ENCODE data around the gene OR52B4. TPM values are rescaled to one million over a fixed set of nuclear protein-coding genes. Genes with fewer than 3 reads are reported as not detected.
"Not testable (repeated sequence)": the region's sequence is repeated elsewhere in the genome, so short reads cannot be mapped to it uniquely, and the experiment has no call there.

OR52B4 gene
- total RNA-seq, 1 donor from 2014 or later = not detected

DNA sequence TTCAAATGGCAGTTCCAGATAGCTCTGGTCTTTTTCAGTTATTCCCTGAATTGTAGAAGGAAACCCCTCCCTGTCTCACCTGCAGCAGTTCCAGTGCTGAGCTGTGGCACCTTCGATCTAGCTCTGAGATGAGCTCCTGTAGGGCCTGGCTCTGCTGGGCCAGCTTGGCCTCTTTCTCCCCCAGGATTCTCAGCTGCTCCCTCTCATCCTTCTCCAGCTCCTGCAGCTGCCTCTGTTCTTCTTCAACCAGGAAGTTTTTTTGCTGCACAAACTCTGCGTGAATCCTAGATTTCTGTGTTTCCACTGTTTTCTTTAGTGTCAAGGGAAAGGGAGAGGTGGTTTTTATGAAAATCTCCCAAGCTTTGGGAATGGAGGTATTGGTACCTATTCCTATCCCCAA, 20.0 kb upstream of the OR52B4 start:
- H3K27ac ChIP-seq = no peak overlapping the region
- H3K9me3 ChIP-seq = no peaks in the 10 kb centered on the region
- TF ChIP-seq, protein P1, sequence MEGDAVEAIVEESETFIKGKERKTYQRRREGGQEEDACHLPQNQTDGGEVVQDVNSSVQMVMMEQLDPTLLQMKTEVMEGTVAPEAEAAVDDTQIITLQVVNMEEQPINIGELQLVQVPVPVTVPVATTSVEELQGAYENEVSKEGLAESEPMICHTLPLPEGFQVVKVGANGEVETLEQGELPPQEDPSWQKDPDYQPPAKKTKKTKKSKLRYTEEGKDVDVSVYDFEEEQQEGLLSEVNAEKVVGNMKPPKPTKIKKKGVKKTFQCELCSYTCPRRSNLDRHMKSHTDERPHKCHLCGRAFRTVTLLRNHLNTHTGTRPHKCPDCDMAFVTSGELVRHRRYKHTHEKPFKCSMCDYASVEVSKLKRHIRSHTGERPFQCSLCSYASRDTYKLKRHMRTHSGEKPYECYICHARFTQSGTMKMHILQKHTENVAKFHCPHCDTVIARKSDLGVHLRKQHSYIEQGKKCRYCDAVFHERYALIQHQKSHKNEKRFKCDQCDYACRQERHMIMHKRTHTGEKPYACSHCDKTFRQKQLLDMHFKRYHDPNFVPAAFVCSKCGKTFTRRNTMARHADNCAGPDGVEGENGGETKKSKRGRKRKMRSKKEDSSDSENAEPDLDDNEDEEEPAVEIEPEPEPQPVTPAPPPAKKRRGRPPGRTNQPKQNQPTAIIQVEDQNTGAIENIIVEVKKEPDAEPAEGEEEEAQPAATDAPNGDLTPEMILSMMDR (IDR thresholded peaks at IDR 0.05) = no peak
- intact Hi-C loops (cut with DNase I) = no loop called here
- H3K4me3 ChIP-seq = no peak overlapping the region
- peaks cover 11% of the 10 kb centered on the region for H3K4me1 ChIP-seq
- no peak for ATAC-seq
- no peaks in the 10 kb centered on the region for H3K27me3 ChIP-seq (ENCODE audit: low read depth)
- H3K36me3 ChIP-seq = peaks cover 71% of the 10 kb centered on the region
- no peak for DNase-seq

DNA sequence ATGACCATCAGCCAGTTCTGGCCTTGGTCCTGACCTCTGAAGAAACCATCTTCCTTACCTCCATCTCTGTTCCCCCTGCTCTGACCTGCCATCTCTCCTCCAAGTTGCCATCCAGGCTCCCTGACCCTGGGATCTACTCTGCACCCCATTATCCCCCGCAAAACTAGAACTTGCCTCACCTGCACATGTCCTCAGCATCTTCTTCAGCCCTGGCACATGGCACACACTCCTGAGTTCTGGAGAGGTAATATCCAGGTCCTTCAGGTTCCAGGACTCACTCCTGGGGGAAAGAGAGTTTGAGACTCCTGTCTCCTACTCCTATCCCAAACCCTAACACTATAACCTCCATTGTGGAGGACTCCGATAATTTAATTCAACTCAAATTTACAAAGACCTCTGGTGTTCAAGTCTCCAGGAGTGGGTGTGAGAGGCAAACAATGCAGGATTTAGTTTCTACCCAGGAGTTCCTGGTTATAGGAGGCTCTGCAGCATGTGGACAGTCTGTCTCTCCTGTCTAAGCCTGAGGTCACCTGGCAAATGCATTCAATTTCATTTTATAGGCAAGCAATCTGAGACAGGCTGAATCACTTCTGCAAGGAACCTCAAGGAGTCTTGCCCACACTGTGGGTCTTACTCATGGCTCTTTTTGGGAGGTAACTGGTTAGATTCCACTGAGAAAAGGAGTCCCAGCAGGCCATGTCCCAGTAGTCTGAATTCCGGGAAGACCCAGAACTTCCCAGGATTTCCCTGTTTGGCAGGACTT, 18.0 kb upstream of the OR52B4 start:
- intact Hi-C loops (cut with DNase I) = no loop called here
- DNase-seq (no peak), ATAC-seq (no peak)
- Histone ChIP-seq H3K36me3 (peaks cover 71% of the 10 kb centered on the region), H3K4me3 (no peak overlapping the region), H3K27ac (no peak overlapping the region), H3K9me3 (no peaks in the 10 kb centered on the region), H3K27me3 (ENCODE audit: low read depth) (no peaks in the 10 kb centered on the region), H3K4me1 (no peaks in the 10 kb centered on the region)
- TF ChIP-seq, protein P1 (IDR thresholded peaks at IDR 0.05) = no peak

DNA sequence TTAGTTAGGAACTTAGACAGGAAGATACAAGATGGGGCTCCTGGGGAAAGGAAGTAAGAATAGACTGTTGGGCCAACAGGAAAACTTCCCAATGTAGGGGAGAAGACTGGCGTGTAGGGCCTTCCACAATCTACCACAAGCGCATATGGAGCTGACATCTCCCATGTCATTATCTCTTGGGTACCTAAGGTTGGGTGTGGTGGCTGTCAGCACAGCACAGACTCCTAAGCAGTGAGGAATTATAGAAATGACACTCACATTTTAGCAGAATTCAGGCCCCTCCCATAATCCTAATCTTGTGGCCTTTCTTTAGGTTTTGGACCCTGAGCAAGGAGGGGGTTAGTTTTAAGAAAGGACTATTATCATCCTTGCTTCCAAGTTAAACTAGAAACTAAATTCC, 13.7 kb upstream of the OR52B4 start:
- DNase-seq (no peak), ATAC-seq (no peak)
- intact Hi-C loops (cut with DNase I) = no loop called here
- Histone ChIP-seq H3K36me3 (peaks cover 35% of the 10 kb centered on the region), H3K9me3 (no peaks in the 10 kb centered on the region), H3K27me3 (ENCODE audit: low read depth) (no peaks in the 10 kb centered on the region), H3K4me3 (no peak overlapping the region), H3K27ac (no peak overlapping the region), H3K4me1 (no peaks in the 10 kb centered on the region)
- TF ChIP-seq, protein P1 (IDR thresholded peaks at IDR 0.05) = no peak

DNA sequence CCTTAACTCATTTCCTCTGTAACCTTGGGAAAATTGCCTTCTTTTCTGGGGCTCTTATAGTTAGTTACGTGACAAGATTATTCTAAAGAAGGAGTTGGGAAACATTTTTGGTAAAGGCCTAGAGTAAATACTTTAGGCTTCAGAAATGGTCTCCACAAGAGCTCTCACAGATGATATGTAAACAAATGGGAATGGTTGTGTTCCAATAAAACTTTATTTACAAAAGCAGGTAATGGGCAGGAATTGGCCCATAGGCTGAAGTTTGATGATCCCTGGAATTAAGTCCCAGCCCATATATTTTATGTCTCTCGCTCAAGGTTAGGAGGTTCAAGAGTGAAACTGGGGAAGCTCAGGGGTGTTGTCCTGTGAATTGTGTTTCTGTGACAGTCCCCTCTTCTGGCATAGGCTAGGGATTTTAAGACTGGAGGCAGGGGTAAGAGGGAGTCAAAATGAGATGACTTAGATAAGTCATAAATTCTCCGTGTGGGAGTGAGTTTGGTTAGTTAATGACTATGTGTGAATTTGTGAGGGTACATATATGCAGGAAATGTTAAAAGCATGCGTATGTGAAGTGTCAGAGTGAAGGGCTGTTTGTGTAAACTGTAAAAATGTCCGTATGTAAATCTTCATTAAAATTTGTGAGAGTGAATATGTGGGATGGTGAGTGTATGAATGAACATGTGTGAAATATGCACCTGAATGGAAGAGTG, 7.4 kb upstream of the OR52B4 start:
- Histone ChIP-seq H3K27ac (no peak overlapping the region), H3K36me3 (no peaks in the 10 kb centered on the region), H3K9me3 (no peaks in the 10 kb centered on the region), H3K27me3 (ENCODE audit: low read depth) (no peaks in the 10 kb centered on the region), H3K4me1 (no peaks in the 10 kb centered on the region), H3K4me3 (no peak overlapping the region)
- intact Hi-C loops (cut with DNase I) = no loop called here
- DNase-seq (no peak), ATAC-seq (no peak)
- TF ChIP-seq, protein P1 (IDR thresholded peaks at IDR 0.05) = no peak

DNA sequence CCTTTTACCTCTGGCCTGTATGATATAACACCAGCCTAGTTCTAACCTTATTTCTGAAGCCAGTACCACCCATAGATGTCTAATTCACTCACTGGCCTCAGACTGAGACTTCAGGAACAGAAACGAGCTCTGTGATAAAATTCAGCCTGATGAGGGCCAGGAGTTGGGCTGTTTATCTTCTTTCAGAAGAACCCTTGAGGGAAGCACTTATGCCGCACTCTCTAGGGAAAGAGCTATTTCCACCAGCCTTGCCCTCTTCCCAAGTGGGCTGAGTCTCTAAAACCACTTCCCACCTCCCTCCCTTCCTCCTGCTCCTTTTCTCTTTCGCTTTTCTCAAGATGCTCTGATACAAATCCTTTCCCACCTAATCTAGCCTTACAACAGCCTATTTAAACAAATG, 2.0 kb upstream of the OR52B4 start:
- Histone ChIP-seq H3K27ac (no peak overlapping the region), H3K4me1 (no peaks in the 10 kb centered on the region), H3K4me3 (no peak overlapping the region), H3K9me3 (no peaks in the 10 kb centered on the region), H3K36me3 (no peaks in the 10 kb centered on the region), H3K27me3 (ENCODE audit: low read depth) (no peaks in the 10 kb centered on the region)
- peak in 1 of 2 donors; percentile 19 for ATAC-seq
- DNase-seq = no peak
- intact Hi-C loops (cut with DNase I) = no loop called here
- TF ChIP-seq, protein P1 (IDR thresholded peaks at IDR 0.05) = no peak

DNA sequence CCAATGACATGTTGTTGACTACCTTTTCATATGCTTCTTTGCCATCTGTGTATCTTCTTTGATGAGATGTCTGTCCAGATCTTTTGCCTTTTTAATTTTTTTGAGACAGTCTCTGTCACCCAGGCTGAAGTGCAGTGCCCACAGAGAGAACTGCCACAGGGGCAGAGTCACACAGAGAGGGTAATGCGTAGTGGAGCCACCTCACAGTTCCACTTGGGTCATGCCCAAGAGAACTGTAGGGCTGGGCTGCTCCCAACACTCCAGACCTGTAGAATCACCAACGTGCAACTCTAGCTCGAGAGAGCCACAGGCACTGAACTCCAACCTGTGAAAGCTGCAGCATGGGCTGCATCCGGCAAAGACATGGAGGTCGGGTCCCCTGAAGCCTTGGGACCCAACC, 20.0 kb downstream of the OR52B4 start:
- DNase-seq; H3K27me3 ChIP-seq (ENCODE audit: low read depth); H3K4me1 ChIP-seq; H3K9me3 ChIP-seq; H3K27ac ChIP-seq; ATAC-seq; H3K36me3 ChIP-seq; intact Hi-C loops (cut with DNase I); H3K4me3 ChIP-seq: not testable (repeated sequence)

DNA sequence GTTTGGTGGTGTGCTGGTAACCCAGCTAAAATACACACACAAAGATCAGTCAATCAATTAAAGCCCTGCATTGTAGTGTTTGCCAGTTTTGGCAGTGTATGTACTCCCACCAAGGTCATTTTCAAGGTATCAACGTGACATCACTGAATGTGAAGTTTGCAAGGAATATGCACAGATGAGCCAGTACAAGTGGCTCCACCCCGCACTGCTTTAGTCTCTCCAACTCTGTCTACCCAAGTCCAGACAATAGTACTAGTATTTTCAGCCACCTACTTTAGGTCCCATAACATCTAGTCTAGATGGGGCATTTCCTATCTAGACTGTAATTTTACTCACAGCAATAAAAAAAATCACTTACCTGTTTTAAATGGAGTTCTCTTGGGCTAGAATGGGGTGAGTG, 22.8 kb downstream of the OR52B4 start:
- H3K27me3 ChIP-seq (ENCODE audit: low read depth); H3K36me3 ChIP-seq; H3K27ac ChIP-seq; intact Hi-C loops (cut with DNase I); DNase-seq; H3K4me3 ChIP-seq; H3K9me3 ChIP-seq; H3K4me1 ChIP-seq: not testable (repeated sequence)
- ATAC-seq = peak; percentile 7 to 46

DNA sequence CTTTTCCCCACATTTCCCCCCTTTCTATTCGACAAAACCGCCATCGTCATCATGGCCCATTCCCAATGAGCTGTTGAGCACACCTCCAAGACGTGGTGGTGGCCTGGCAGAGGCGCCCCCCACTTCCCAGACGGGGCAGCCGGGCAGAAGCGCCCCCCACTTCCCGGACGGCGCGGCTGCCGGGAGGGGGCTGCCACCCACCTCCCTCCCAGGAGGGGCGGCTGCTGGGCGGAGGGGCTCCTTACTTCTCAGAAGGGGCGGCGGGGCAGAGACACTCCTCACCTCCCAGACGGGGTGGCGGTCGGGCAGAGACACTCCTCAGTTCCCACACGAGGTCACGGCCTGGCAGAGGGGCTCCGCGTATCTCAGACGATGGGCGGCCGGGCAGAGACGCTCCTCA, 33.8 kb downstream of the OR52B4 start:
- H3K27ac ChIP-seq; H3K9me3 ChIP-seq; H3K4me1 ChIP-seq; H3K27me3 ChIP-seq (ENCODE audit: low read depth); H3K4me3 ChIP-seq; H3K36me3 ChIP-seq; intact Hi-C loops (cut with DNase I); DNase-seq; ATAC-seq: not testable (repeated sequence)

Measured in lower lobe of right lung (tissue), 2 donors.